GM08714 (cell line): ENCODE measurements around the gene QKI.

ENCODE experiments used
- H3K4me3 ChIP-seq: fragments of 200-500 bp; sonication (Bioruptor generic); 2 replicates; pipeline ENCODE4 v1.5.1; 2014; ENCODE audit warnings: mild to moderate bottlenecking, low read length, inconsistent platforms
- ZNF274 ChIP-seq: IDR thresholded peaks from 2 replicates; pipeline ENCODE4 v1.6.1; 2012; ENCODE audit warnings: mild to moderate bottlenecking, low read depth, low read length

QKI gene

DNA sequence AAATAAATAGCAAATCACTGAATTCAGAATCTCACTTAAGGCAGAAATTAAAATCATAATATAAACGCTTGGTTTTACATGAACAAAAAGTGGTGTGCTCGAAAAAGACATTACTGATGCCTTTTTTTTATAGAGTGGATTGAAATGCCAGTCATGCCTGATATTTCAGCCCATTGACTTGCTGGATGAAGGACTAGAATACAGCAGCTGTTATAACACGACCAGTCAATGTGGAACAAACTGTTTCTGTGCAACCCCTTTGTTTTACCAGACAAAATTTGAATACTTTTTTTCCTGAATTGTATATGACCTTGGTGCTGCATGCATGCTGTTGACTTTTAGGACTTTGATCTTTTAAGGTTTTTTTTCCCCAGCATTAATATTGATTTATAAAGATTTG lies 150.0 kb downstream of the QKI start:
- no peak overlapping the region for H3K4me3 ChIP-seq
- no peak for TF ChIP-seq ZNF274

- no peak for TF ChIP-seq ZNF274
- H3K4me3 ChIP-seq: no peak overlapping the region
These were observed 150.6 kb downstream of the QKI start for GRCh38 chr6:163565140-163565539.

GRCh38 chr6:163566056-163566455 lies 151.5 kb downstream of the QKI start:
- no peak for TF ChIP-seq ZNF274
- no peak overlapping the region for H3K4me3 ChIP-seq

DNA sequence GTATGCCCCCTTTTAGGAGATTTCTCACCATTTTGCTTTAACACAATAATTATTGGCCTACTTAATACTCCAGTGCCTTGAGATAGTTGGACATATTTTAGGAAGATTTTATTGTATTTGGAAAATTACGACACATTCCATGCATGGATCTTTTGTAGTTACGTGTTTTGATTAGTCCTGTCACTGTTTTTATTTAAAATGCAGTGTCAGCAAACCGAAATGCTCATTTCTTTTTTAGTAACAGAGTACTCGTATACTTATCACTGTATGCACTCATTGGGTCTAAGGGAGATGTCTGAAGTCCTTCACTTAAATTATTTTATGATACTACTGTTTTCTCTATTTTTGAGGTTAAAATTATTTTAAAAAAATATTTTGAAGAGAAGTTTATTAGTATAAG lies 153.8 kb downstream of the QKI start:
- no peak overlapping the region for H3K4me3 ChIP-seq
- TF ChIP-seq ZNF274: no peak

DNA sequence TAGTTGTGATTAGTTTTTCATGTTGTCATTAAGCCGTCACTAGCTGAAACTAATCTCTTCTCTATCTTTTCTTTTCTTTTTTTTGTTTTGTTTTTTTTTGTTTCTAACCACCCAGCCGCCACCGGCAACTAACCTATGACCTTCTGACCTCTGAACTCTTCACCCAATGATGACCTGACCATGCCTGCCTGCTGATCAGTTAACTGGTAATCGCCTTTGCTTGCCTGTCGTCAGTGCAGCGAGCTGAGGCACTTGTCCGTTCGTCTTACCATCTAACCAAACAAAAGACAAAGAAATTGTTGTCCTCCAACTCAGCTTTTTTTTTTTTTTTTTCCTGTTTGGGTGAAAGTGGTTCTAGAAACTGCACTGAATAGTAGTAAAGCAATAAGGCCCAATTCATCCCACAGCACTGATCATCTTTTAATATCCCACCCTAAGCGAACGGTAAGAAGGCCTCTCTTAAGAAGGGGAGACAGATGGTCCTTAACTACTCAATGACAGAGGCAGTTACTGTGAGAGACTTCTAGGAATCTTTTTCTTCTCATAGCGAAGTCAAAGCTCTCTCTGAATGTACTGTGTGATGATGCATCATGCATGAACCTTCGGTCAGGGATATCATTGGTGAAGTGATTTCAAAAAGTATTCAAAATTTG lies 156.2 kb downstream of the QKI start:
- TF ChIP-seq ZNF274: no peak

DNA sequence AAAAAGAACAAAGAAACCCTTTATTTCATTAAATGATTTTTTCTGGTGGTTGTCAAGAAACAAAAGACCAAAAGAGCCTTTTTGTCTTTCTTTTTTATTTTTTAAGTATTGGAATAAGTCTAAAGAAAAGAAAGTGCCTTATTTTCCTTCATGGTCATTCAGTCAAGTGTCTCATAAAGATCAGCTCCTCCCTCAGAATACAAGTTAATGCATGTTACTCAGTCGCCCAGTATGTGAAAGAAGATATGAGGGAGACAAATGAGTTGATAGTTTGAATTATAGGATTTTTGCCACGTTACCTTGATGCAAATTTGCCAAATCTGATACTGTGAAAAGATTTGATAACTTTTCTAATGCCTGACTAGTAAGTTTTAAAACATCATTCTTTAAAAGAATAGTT lies 157.2 kb downstream of the QKI start:
- no peak overlapping the region for H3K4me3 ChIP-seq
- TF ChIP-seq ZNF274: no peak

More for the DNA sequence above, 156.2 kb downstream of the QKI start:
- H3K4me3 ChIP-seq: no peak overlapping the region

- no peak for TF ChIP-seq ZNF274
- no peak overlapping the region for H3K4me3 ChIP-seq
These were observed 158.1 kb downstream of the QKI start for GRCh38 chr6:163572612-163573011.

DNA sequence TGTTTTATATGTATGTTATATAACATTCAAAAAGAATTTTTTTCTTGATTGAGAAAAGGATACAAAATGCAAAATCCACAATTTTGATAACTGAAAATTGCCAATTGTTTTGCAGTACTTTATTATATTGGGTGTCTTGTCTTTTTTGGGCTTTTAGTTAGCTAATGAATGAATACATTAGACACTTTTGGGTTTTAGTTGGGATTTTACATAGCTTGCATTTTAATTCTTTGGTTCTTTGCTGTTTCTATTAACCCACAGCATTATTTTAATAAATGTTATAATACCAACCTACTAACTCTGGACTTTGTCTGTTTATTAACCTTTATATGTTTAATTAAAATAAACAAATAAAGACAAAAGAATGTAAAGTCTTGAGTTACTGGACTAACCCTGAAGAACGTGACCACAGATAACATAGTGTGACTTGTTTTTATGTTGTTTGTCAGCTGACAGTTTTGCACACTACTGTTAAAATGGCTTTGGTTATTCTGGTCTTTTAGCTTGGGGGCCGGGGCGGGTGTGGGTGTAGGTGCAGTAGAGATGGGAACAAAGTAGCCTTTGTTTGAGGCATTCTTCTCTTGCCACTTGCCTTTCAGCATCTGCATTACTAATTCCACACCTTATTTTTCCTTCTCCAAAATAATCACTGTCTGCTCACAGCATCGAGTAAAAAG lies 159.1 kb downstream of the QKI start:
- no peak for TF ChIP-seq ZNF274
- no peak overlapping the region for H3K4me3 ChIP-seq

DNA sequence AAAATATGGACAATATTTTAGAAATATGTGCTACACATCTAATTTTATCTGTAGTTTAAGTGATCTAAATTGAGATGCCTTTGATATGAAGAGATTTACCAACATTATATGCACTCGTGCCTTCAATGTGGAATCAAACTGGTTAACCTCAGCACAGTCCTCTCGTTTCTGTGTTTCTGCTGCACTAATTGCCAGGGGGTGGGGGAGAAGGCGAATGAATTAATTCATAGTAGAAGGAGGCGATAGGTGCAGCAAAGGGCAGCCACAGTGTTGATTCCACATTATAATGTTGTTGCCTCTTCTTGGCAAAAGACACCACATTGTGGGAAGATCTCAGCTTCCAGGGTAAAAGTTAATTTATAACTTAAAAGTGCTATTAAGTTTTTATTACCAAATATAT lies 161.6 kb downstream of the QKI start:
- no peak overlapping the region for H3K4me3 ChIP-seq
- TF ChIP-seq ZNF274: no peak

DNA sequence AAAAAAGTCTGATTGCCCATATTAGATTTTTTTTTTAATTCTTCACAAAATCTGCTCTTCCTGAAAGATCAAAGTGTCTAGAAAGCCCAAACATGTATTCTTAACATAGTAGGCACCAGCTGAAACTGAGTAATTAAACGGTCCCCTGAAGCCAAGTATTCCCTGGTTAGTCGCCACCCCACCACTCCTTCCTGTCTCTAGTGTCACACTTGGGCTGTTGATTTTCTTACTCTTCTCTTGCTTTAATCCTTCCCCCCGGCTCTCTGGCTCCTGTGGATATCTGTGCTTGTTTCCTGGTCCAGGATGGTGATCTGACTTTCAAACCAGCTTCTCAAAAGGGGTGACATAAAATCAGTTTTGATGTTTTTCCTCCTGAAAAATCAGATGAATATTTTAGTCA lies 162.9 kb downstream of the QKI start:
- no peak overlapping the region for H3K4me3 ChIP-seq
- no peak for TF ChIP-seq ZNF274

- TF ChIP-seq ZNF274: no peak
- H3K4me3 ChIP-seq: no peak overlapping the region
These were observed 164.8 kb downstream of the QKI start for GRCh38 chr6:163579111-163579879.

GRCh38 chr6:163579880-163580295 lies 165.4 kb downstream of the QKI start:
- TF ChIP-seq ZNF274: no peak
- no peak overlapping the region for H3K4me3 ChIP-seq

DNA sequence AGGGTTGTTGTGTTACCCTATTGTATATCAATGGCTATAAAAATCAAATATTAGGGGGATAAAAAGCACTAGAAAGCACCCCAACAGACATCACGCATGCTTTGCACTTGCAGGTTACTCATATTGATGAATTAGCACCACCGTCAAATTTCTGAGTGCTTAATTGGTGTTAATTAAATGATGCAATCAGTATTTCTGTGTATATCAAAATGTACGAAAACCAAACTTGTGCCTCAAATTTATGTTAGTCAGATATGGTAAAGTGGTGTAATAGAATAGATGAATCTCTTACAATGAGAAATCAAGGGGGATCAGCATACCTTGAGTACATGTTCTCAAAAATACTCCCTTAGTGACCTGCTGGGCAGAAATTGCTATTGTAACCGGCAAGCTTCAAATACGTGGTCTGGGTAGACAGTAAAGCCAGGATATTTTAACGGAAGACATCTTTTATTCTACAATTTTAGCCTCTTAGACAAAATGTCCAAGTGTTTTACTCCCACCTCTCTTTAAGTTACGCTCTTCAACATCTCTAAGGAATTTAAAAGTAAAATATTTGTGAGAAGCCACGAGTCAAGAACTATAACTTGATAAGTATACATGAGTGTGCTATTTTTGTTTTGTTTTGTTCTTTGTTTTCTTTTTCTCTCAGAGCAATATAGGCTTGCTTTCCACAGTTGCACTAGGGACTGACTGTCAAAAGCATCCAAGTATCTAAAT lies 166.0 kb downstream of the QKI start:
- no peak overlapping the region for H3K4me3 ChIP-seq
- no peak for TF ChIP-seq ZNF274

DNA sequence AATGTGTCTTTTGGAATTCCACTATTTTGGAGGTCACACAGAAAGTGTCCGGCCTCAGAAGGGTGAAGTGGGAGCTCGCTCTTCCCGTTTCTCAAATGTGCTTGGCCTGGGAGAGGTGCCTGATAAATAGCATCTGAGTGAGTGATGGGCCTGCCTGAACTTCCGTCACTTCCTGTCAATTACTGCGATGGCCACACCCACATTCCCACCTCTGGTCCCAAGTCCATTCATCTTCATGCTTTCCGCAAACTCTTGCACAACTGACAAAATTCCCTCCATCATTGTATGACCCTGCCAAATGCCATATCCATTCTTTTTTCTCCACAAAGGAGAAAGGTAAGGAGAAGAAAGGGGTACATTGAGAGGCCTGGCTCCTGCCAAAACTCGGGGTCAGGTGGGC lies 169.0 kb downstream of the QKI start:
- H3K4me3 ChIP-seq: no peak overlapping the region
- TF ChIP-seq ZNF274: no peak
